Hepatocyte (in vitro differentiated cells): ENCODE data around the gene CCDC89.

Experiments used
- CTCF ChIP-seq: fragments of 200-600 bp; sonication (generic); IDR thresholded peaks from 2 replicates; pipeline ENCODE4 v1.5.1; 2016; ENCODE audit warnings: antibody characterized with exemption, mild to moderate bottlenecking; ENCODE audit not compliant: poor library complexity
- EZH2 ChIP-seq: fragments of 200-600 bp; sonication (generic); IDR thresholded peaks from 2 replicates; pipeline ENCODE4 v1.6.1; 2016; ENCODE audit warnings: antibody characterized with exemption, mild to moderate bottlenecking, borderline replicate concordance
- EZH2phosphoT487 ChIP-seq: fragments of 200-600 bp; sonication (generic); IDR thresholded peaks from one replicate; pipeline ENCODE4 v1.6.1; 2018; ENCODE audit warnings: antibody characterized with exemption, mild to moderate bottlenecking, low read depth, moderate library complexity; ENCODE audit not compliant: unreplicated experiment, severe bottlenecking

- TF ChIP-seq EZH2 (no peak), CTCF (no peak), EZH2phosphoT487 (no peak)
Measured at GRCh38 chr11:85712953-85713352, 27.0 kb upstream of the CCDC89 start.
